Measurements from ENCODE around the gene UBFD1.
"Not testable (repeated sequence)": the region's sequence is repeated elsewhere in the genome, so short reads cannot be mapped to it uniquely, and the experiment has no call there.

The UBFD1 gene, protein sequence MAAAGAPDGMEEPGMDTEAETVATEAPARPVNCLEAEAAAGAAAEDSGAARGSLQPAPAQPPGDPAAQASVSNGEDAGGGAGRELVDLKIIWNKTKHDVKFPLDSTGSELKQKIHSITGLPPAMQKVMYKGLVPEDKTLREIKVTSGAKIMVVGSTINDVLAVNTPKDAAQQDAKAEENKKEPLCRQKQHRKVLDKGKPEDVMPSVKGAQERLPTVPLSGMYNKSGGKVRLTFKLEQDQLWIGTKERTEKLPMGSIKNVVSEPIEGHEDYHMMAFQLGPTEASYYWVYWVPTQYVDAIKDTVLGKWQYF

DNA sequence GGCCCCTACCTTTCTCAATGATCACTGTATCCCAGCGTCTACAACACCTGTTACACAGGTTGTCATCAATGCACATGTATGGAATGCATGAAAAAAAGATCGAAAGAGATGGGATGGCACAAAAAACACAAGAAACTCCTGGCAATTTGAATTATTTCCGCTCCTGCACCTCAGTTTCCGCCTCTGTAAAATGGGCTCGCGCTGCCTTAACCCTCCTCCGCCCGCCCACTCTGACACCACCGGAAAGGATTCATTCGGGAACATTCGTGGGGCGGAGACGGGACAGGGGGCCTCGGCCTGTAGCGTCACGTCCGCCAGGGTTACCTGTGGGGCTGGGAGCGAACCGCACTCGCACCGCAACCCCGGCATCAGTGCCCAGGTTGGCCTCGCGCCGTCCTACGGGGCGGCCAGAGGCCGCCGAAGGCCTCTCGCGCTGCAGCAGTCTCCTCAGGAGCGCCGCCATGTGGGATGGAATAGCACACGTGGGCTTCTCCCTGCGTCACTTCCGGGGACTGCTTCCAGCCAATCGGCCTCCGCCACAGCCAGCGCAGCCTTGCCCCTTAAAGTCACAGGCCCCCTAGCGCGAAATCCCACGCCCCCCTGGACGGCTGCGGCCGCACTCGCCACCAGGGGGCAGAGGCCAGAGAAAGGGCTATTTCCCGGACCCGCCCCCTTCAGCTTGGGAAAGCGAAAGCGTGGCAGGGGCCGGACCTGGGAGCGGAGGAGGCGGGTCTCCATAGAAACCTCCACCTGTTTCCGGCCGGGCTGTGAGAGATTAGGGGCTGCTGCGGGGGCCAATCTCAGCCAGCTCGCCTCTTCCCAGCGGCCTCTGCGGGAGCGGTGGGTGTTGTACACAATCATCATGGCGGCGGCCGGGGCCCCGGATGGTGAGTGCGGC is at the start of gene UBFD1, which contains the start of gene EARS2:
UBFD1 (plus strand) TSS at position 847 of the 898 bp plus-strand sequence; CDS start at position 863, 16 bp downstream.
EARS2 (minus strand) TSS at position 470 of the 898 bp plus-strand sequence; CDS start at position 463, 7 bp downstream.
- Mint-ChIP-seq H3K9me3 (no peaks in the 10 kb centered on the region), H3K36me3 (peaks cover 4% of the 10 kb centered on the region), H3K27ac (peak within 1 kb of the TSS; percentile 93), H3K4me1 (peaks cover 41% of the 10 kb centered on the region), H3K4me3 (peak within 1 kb of the TSS; percentile 96), H3K27me3 (no peaks in the 10 kb centered on the region)

DNA sequence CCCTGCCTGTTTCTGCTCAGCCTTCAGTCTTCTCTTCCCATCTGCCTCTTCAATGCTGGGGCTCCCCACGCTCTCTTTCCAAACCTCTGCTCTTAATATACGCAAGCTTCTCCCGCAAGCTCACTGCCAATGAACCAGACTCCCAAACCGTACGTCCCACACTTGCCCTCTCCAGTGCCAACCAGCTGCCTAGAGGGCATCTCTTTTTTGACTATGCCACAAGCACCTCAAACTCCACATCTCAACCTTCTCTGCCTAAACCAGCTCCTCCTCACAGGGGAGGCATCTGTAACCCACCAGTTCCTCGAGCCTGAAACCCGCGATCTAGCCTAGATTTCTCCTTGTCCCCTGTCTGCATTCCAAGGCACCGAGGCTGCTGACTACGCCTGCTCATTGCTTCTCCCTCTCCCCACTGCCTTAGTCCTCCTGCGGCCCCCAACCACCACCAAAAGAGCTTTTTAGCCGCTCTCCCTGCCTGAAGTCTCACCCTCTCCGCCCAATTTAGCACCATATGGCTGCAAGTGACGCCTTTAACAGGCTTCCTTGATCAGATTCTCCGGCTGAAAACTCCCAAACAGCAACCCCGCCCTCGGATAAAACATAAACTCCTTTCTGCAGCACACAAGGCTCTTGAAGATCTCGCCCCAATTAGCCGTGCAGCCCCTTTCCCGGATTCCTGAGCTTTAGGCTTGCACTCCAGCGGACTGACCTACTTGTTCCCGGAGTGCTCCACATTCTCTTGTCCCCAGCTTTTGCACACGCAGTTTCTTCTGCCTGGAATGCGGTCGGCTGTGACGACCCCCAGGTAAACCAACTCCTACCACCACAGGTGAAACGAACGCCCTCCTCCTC is 48.7 kb upstream of the UBFD1 start:
- Mint-ChIP-seq H3K4me3 (peak overlapping the region; percentile 89), H3K27ac (peak overlapping the region; percentile 86), H3K27me3 (no peaks in the 10 kb centered on the region), H3K36me3 (peaks cover 4% of the 10 kb centered on the region), H3K9me3 (no peaks in the 10 kb centered on the region), H3K4me1 (peaks cover 52% of the 10 kb centered on the region)

DNA sequence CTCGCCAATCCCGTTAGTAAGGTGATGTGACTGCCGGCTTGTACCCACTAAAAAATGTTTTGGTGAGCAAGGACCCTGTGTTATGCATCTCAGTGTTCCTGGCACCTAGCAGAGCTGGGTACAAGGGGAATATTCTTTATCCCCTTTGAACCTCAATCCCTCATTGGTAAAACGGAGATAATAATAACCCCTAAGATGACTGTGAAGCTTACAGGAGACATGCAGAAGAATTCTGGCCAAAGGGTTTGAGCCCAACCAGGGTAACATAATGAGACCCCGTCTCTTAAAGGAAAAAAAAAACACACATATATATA is 48.1 kb upstream of the UBFD1 start:
- Mint-ChIP-seq H3K27ac (peak overlapping the region; percentile 86), H3K4me1 (peaks cover 48% of the 10 kb centered on the region)

DNA sequence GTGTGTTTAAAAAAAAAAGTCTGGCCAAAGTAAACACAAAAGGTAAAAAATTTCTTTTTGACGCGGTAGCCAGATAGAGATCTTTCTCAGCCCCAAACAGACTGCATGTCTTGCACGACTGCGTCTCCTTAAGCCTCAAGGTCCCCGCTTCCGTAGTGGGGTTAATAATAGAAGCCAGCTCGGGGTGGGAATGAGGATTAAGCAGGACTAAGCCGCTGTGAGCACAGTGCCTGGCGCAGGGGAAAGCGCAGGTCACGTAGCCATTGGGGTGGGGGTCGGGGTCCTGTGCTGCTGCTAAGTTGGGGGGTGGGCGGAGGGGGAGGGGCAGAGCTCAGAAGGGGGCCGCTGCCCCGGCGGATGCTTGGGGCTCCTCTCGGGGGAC is 47.8 kb upstream of the UBFD1 start:
- peaks cover 4% of the 10 kb centered on the region for H3K36me3 Mint-ChIP-seq
- peak overlapping the region; percentile 86 for H3K27ac Mint-ChIP-seq
- H3K27me3 Mint-ChIP-seq: no peaks in the 10 kb centered on the region
- no peaks in the 10 kb centered on the region for H3K9me3 Mint-ChIP-seq
- H3K4me3 Mint-ChIP-seq: peak overlapping the region; percentile 89
- H3K4me1 Mint-ChIP-seq: peaks cover 48% of the 10 kb centered on the region

More for the DNA sequence above, 48.1 kb upstream of the UBFD1 start:
- Mint-ChIP-seq H3K27me3 (no peaks in the 10 kb centered on the region), H3K36me3 (peaks cover 4% of the 10 kb centered on the region), H3K9me3 (no peaks in the 10 kb centered on the region), H3K4me3 (peak overlapping the region; percentile 89)

DNA sequence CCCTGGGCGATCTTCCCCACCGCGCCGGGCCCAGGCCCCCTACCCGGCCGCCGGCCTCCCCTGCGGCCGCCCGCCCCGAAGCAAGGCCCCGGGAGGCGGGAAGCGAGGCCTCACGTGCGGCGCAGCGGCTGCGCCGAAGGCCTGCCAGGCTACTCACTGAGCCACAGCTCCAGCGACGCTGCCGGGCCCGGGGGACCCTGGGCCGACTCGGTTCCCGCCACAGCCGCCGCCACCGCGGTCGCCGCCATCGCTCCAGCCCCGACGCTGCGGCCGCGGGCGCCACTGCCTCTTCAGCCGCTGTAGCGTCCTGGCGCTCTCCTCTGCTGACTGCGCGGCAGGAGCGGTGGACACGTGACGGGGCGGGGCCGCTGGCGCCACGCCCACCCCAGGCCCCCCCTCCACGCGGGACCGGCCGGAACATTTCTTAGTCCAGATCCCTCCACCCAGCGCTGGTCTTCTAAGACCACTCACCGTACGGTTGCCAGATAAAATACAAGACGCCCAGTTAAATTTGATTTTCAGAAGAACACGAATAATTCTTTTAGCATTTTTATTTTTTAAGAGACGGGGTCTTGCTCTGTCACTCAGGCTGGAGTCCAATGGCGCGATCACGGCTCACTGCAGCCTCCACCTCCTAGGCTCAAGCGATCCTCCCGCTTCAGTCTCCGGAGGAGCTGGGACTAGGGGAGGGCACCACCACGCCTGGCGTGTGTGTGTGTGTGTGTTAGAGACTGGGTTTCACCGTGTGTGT is 47.2 kb upstream of the UBFD1 start, which contains the start of gene GGA2:
GGA2 (minus strand) TSS at position 331 of the 751 bp plus-strand sequence; CDS start at position 248, 83 bp downstream.
- H3K27ac Mint-ChIP-seq: peak within 1 kb of the TSS; percentile 86
- H3K4me1 Mint-ChIP-seq: peaks cover 49% of the 10 kb centered on the region
- H3K27me3 Mint-ChIP-seq: no peaks in the 10 kb centered on the region
- no peaks in the 10 kb centered on the region for H3K9me3 Mint-ChIP-seq
- peaks cover 4% of the 10 kb centered on the region for H3K36me3 Mint-ChIP-seq
- H3K4me3 Mint-ChIP-seq: peak within 1 kb of the TSS; percentile 91

DNA sequence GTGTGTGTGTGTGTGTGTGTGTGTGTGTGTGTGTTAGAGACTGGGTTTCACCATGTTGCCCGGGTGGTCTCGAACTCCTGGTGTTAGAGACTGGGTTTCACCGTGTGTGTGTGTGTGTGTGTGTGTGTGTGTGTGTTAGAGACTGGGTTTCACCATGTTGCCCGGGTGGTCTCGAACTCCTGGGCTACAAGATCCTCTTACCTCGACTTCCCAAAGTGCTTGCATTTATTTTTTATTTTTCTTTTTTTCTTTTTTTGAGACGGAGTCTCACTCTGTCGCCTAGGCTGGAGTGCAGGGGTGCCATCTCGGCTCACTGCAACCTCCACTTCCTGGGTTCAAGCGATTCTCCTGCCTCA is 46.6 kb upstream of the UBFD1 start:
- H3K27me3 Mint-ChIP-seq, H3K36me3 Mint-ChIP-seq, H3K9me3 Mint-ChIP-seq, H3K27ac Mint-ChIP-seq: not testable (repeated sequence)
- peaks cover 49% of the 10 kb centered on the region for H3K4me1 Mint-ChIP-seq
- peak overlapping the region; percentile 91 for H3K4me3 Mint-ChIP-seq

DNA sequence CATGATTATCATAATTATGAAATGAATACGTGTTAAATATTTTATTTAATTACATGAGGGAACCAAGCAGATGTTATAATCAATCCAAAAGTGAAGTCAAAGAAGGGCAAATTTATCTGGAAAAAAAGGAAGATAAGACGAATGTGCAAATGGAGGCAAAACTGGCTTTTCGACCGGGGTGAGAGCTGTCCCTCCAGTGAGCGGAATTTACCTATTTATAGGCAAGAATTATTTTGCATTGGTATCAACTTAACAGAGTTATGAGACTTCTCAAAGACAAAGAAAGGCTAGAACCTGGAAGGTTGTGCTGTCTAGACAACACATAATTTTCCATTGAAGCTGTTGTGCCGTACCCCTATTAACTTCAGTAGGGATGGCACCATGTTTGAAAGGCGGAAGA is 45.8 kb upstream of the UBFD1 start:
- Mint-ChIP-seq H3K9me3 (no peaks in the 10 kb centered on the region), H3K4me3 (peak overlapping the region; percentile 91), H3K27ac (peak overlapping the region; percentile 42), H3K27me3 (no peaks in the 10 kb centered on the region), H3K4me1 (peaks cover 45% of the 10 kb centered on the region), H3K36me3 (peaks cover 4% of the 10 kb centered on the region)

DNA sequence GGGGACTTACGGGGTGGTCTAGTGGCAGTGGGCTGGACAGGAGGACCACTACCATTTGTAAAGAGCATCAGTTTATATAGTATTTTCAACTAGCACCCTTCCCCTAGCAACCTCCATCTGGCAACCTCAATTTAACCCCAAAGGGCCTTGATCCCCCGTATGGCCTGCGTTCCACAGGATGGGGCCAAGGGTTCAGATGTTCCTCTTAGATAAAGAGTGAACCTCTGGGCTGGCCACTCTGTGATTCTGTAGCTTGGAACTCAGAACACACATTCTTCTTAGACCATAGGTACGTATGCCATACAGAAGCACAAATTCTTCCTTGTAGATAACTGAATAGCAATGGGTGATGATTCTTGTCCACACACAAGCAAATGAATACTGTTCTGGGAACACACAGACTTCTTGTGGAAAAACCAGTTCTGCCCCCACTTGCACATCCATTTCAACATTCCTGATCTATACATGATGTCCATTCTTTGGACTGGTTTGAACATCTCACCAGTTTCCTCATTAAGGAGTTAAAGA is 45.3 kb upstream of the UBFD1 start:
- Mint-ChIP-seq H3K4me1 (peaks cover 41% of the 10 kb centered on the region), H3K9me3 (no peaks in the 10 kb centered on the region), H3K4me3 (no peak overlapping the region), H3K36me3 (peaks cover 4% of the 10 kb centered on the region), H3K27ac (peak overlapping the region; percentile 42), H3K27me3 (no peaks in the 10 kb centered on the region)

DNA sequence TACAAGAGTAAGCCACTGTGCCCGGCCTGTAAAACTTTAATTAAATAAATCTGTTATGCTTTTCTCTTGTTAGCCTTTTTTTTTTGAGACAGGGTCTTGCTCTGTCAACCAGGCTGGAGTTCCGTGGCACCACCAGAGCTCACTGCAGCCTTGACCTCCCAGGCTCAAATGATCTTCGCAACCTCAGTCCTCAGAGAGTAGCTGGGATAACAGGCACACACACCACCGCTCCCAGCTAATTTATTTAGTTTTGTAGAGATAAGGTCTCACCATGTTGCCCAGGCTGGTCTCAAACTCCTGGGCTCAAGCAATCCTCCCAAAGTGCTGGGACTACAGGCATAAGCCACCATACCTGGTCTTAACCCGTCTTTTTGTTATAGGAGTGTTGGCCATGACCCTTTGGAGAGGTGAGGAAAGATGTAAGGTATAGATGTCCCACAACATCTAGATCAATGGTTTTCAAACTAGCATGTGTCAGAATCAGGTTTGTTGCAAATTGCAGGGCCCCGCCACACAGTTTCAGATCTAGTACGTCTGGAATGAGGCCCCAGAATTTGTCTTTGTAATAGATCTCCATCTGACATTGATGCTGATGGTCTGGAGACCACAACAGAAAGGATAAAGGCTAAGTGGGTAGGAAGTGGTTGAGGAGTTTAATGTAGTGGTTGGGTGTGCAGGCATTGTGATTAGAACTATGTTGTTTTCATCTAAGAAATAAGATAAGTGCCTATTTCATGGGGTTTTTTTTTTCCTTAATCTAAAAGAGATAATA is 43.0 kb upstream of the UBFD1 start:
- Mint-ChIP-seq H3K4me3 (no peak overlapping the region), H3K36me3 (peaks cover 2% of the 10 kb centered on the region), H3K4me1 (peaks cover 25% of the 10 kb centered on the region), H3K9me3 (no peaks in the 10 kb centered on the region), H3K27me3 (no peaks in the 10 kb centered on the region), H3K27ac (peak overlapping the region; percentile 6)

DNA sequence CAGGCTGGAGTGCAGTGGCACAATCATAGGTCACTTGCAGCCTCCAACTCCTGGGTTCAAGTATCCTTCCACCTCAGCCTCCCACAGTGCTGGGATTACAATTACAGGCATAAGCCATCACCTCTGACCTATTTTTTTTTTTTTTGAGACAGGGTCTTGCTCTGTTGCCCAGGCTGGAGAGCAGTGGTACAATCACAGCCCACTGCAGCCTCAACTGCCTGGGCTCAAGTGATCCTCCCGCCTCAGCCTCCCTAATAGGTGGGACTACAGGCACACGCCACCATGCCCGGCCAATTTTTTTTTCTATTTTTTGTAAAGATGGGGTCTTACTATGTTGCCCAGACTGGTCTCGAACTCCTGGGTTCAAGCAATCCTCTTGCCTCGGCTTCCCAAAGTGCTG is 41.6 kb upstream of the UBFD1 start:
- Mint-ChIP-seq H3K27ac (no peak overlapping the region), H3K36me3 (peaks cover 2% of the 10 kb centered on the region), H3K4me3 (peak overlapping the region; percentile 11), H3K4me1 (peaks cover 21% of the 10 kb centered on the region), H3K27me3 (no peaks in the 10 kb centered on the region), H3K9me3 (no peaks in the 10 kb centered on the region)

DNA sequence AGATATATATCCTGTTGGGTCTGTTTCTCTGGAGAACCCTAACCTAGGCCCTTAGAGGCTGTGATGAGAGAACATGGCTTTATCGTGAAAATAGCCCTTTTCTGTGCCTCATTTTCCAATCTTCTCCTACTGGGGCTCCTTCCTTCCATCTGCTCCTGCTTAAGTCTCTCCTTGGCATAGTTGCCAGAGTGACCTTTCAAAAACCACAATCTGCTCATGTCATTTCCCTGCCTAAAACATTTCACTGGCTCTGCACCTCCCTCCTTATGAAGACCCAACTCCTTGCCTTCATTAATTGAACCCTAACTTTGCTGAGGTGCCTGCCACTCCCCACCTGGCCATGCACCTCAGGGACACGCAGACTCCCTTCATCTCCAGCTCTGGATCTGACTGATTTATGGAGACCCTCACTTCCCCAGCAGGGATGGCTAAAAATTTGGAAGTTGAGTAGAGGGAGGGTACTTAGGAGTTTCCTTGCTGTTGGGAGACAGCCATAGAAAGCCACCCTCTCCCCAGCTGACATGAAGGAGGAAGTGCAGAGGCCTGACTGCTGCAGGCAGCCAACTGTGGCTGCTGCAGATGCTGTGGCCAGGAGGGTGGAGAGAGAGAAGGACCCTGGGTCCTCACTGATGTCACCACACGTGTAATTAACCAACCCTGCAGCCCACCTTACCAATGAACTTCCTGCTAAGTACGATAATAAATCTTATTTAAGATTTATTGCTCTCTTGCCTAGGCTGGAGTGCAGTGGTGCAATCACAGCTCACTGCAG is 41.0 kb upstream of the UBFD1 start:
- Mint-ChIP-seq H3K27me3 (no peaks in the 10 kb centered on the region), H3K4me1 (peaks cover 21% of the 10 kb centered on the region), H3K36me3 (peaks cover 2% of the 10 kb centered on the region), H3K9me3 (no peaks in the 10 kb centered on the region), H3K4me3 (no peak overlapping the region), H3K27ac (no peak overlapping the region)

DNA sequence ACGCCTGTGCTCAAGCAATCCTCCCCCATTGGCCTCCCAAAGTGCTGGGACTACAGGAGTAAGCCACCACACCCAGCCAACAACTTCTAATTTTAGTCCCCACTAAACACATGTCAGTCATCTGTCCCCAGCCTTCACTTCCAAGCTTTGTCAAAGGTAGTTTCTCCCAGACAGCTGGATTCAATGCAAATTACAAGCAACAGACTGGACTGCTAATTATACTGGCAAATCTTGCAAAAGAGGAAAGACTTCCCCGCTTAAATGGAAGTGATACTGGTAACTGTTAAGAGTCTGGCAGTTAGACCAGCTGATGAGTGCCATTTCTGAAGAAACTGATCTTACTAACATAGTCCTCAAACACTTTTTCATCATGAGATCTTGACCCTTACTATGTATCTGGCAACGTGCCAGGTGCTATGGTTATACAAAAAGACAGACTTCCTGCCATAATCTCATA is 39.1 kb upstream of the UBFD1 start:
- peaks cover 6% of the 10 kb centered on the region for H3K36me3 Mint-ChIP-seq
- H3K27me3 Mint-ChIP-seq: no peaks in the 10 kb centered on the region
- H3K27ac Mint-ChIP-seq: no peak overlapping the region
- H3K4me1 Mint-ChIP-seq: peaks cover 21% of the 10 kb centered on the region
- H3K9me3 Mint-ChIP-seq: no peaks in the 10 kb centered on the region
- no peak overlapping the region for H3K4me3 Mint-ChIP-seq

DNA sequence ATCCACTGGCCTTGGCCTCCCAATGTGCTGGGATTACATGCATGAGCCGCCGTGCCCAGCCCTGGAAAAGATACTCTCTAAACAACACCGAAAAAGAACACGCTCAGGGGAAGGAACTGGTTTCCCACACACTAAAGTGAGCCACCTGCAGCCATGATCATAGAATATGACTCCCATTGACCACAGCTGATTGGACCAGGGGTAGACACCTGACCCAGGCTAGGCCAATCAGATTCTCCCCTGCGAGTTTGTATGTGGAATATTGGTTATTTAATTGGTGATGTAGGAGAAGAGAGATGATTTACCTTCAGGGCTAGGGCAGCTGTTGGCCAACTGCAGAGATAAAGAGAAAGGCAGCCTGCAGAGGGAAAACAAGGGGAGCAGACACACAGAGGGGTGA is 38.2 kb upstream of the UBFD1 start:
- H3K27me3 Mint-ChIP-seq: no peaks in the 10 kb centered on the region
- peaks cover 21% of the 10 kb centered on the region for H3K4me1 Mint-ChIP-seq
- H3K9me3 Mint-ChIP-seq: no peaks in the 10 kb centered on the region
- no peak overlapping the region for H3K27ac Mint-ChIP-seq
- H3K4me3 Mint-ChIP-seq: no peak overlapping the region
- H3K36me3 Mint-ChIP-seq: peaks cover 11% of the 10 kb centered on the region
